ENCODE results near the gene APRT. TPM values are rescaled to one million over a fixed set of nuclear protein-coding genes. Genes with fewer than 3 reads are reported as not detected.

Gene APRT
- total RNA-seq, 1 donor from 2014 or later = 116 TPM

- no peaks in the 10 kb centered on the region for H3K27me3 Mint-ChIP-seq
- no peaks in the 10 kb centered on the region for H3K9me3 Mint-ChIP-seq
- H3K27ac Mint-ChIP-seq = no peak overlapping the region
- no peaks in the 10 kb centered on the region for H3K36me3 Mint-ChIP-seq
- TF ChIP-seq CTCF (conservative IDR thresholded peaks at IDR 0.05) = no peak
- no peak overlapping the region for H3K4me3 Mint-ChIP-seq
- peaks cover 30% of the 10 kb centered on the region for H3K4me1 Mint-ChIP-seq (ENCODE audit: unreplicated experiment)
- no peak for DNase-seq (ENCODE audit: extremely low spot score, unreplicated experiment)
These were observed 43.5 kb downstream of the APRT start for GRCh38 chr16:88768071-88768783.

- H3K27ac Mint-ChIP-seq = peak overlapping the region; percentile 37
These were observed 44.1 kb downstream of the APRT start for GRCh38 chr16:88767546-88768070.

GRCh38 chr16:88766975-88767374 lies 44.8 kb downstream of the APRT start:
- H3K36me3 Mint-ChIP-seq = no peaks in the 10 kb centered on the region
- no peaks in the 10 kb centered on the region for H3K9me3 Mint-ChIP-seq
- H3K27ac Mint-ChIP-seq = peak overlapping the region; percentile 37
- no peak for DNase-seq (ENCODE audit: extremely low spot score, unreplicated experiment)
- no peaks in the 10 kb centered on the region for H3K27me3 Mint-ChIP-seq
- no peak for TF ChIP-seq CTCF (conservative IDR thresholded peaks at IDR 0.05)
- peaks cover 28% of the 10 kb centered on the region for H3K4me1 Mint-ChIP-seq (ENCODE audit: unreplicated experiment)
- peak overlapping the region; percentile 42 for H3K4me3 Mint-ChIP-seq

More at GRCh38 chr16:88767546-88768070, 44.1 kb downstream of the APRT start:
- no peak for TF ChIP-seq CTCF (conservative IDR thresholded peaks at IDR 0.05)
- Mint-ChIP-seq H3K4me3 (no peak overlapping the region), H3K27me3 (no peaks in the 10 kb centered on the region), H3K9me3 (no peaks in the 10 kb centered on the region), H3K36me3 (no peaks in the 10 kb centered on the region), H3K4me1 (ENCODE audit: unreplicated experiment) (peaks cover 28% of the 10 kb centered on the region)
- no peak for DNase-seq (ENCODE audit: extremely low spot score, unreplicated experiment)

- no peaks in the 10 kb centered on the region for H3K27me3 Mint-ChIP-seq
- TF ChIP-seq CTCF (conservative IDR thresholded peaks at IDR 0.05) = no peak
- peak overlapping the region; percentile 85 for H3K27ac Mint-ChIP-seq
- no peaks in the 10 kb centered on the region for H3K36me3 Mint-ChIP-seq
- DNase-seq (ENCODE audit: extremely low spot score, unreplicated experiment) = no peak
- no peaks in the 10 kb centered on the region for H3K9me3 Mint-ChIP-seq
- H3K4me1 Mint-ChIP-seq (ENCODE audit: unreplicated experiment) = peaks cover 22% of the 10 kb centered on the region
- peak overlapping the region; percentile 25 for H3K4me3 Mint-ChIP-seq
These were observed 46.8 kb downstream of the APRT start for GRCh38 chr16:88764913-88765349.

GRCh38 chr16:88764080-88764479 lies 47.6 kb downstream of the APRT start:
- peak overlapping the region; percentile 85 for H3K27ac Mint-ChIP-seq
- no peaks in the 10 kb centered on the region for H3K9me3 Mint-ChIP-seq
- H3K4me1 Mint-ChIP-seq (ENCODE audit: unreplicated experiment) = peaks cover 22% of the 10 kb centered on the region
- no peak for DNase-seq (ENCODE audit: extremely low spot score, unreplicated experiment)
- H3K4me3 Mint-ChIP-seq = no peak overlapping the region
- no peak for TF ChIP-seq CTCF (conservative IDR thresholded peaks at IDR 0.05)
- no peaks in the 10 kb centered on the region for H3K27me3 Mint-ChIP-seq
- no peaks in the 10 kb centered on the region for H3K36me3 Mint-ChIP-seq
